Transverse colon (tissue), 3 donors: ENCODE results near the gene RAB40A.

Source experiments
- EP300 ChIP-seq: sonication (generic); formaldehyde crosslinking; IDR thresholded peaks from one replicate; pipeline ENCODE4 v1.6.1; 2017; ENCODE audit warnings: antibody characterized with exemption, low read depth
- POLR2A ChIP-seq: fragments of 450-650 bp; IDR thresholded peaks from one replicate; pipeline ENCODE4 v1.6.1; 2016; ENCODE audit warnings: antibody characterized with exemption, mild to moderate bottlenecking, moderate library complexity
- TF ChIP-seq, protein P1 (sequence below), 5 experiments: fragments of 200-600 bp in 3 of 5; fragments of 450-650 bp in 2 of 5; sonication (generic) in 3 of 5; IDR thresholded peaks; 1 replicate in 2 of 5; 2 replicates in 3 of 5; pipeline ENCODE4 v1.5.1; 2016 to 2017; ENCODE audit warnings: antibody characterized with exemption in 5 of 5, inconsistent platforms in 3 of 5, mild to moderate bottlenecking in 2 of 5, moderate library complexity in 1 of 5

- TF ChIP-seq POLR2A = no peak
- TF ChIP-seq, protein P1, sequence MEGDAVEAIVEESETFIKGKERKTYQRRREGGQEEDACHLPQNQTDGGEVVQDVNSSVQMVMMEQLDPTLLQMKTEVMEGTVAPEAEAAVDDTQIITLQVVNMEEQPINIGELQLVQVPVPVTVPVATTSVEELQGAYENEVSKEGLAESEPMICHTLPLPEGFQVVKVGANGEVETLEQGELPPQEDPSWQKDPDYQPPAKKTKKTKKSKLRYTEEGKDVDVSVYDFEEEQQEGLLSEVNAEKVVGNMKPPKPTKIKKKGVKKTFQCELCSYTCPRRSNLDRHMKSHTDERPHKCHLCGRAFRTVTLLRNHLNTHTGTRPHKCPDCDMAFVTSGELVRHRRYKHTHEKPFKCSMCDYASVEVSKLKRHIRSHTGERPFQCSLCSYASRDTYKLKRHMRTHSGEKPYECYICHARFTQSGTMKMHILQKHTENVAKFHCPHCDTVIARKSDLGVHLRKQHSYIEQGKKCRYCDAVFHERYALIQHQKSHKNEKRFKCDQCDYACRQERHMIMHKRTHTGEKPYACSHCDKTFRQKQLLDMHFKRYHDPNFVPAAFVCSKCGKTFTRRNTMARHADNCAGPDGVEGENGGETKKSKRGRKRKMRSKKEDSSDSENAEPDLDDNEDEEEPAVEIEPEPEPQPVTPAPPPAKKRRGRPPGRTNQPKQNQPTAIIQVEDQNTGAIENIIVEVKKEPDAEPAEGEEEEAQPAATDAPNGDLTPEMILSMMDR (IDR thresholded peaks at IDR 0.05) = no peak
- TF ChIP-seq EP300 = no peak
Measured at GRCh38 chrX:103537871-103538387, 18.6 kb upstream of the RAB40A start.
